ENCODE results near the gene MMP20. TPM values are rescaled to one million over a fixed set of nuclear protein-coding genes. Genes with fewer than 3 reads are reported as not detected.

Gene MMP20
- total and polyA plus RNA-seq, 2 experiments from 2014 or later: not detected

DNA sequence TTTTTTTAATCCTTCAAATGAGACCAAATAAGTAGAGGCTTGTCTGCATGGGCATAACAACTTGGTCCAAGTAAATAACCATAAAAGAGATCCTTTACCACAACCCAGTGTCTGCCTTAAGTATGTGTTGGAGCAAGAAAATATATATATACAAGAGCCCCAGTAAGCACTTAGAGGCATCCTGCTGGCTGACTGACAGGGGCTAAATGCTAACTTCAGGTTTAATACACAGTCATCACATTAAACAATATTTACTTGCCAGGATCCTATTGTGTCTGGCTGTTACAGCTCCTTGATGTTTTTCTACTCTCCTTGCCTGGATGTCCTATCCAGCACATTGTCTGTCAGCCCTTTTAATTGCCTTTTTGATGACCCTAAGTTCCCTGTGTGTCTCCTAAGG is 37.5 kb upstream of the MMP20 start:
- no peak for TF ChIP-seq ZNF331 (CRISPR knock-in tag; IDR thresholded peaks at IDR 0.05; ENCODE audit: low read depth)
- TF ChIP-seq EZH2 (IDR thresholded peaks at IDR 0.05; ENCODE audit: low read depth, unreplicated experiment): no peak
- TF ChIP-seq, protein P1, sequence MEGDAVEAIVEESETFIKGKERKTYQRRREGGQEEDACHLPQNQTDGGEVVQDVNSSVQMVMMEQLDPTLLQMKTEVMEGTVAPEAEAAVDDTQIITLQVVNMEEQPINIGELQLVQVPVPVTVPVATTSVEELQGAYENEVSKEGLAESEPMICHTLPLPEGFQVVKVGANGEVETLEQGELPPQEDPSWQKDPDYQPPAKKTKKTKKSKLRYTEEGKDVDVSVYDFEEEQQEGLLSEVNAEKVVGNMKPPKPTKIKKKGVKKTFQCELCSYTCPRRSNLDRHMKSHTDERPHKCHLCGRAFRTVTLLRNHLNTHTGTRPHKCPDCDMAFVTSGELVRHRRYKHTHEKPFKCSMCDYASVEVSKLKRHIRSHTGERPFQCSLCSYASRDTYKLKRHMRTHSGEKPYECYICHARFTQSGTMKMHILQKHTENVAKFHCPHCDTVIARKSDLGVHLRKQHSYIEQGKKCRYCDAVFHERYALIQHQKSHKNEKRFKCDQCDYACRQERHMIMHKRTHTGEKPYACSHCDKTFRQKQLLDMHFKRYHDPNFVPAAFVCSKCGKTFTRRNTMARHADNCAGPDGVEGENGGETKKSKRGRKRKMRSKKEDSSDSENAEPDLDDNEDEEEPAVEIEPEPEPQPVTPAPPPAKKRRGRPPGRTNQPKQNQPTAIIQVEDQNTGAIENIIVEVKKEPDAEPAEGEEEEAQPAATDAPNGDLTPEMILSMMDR (conservative IDR thresholded peaks at IDR 0.05; ENCODE audit: low read depth in 2 of 2): no peak
- no peak for TF ChIP-seq CREB1 (CRISPR knock-in tag; IDR thresholded peaks at IDR 0.05; ENCODE audit: low read depth)
- TF ChIP-seq, protein P2, sequence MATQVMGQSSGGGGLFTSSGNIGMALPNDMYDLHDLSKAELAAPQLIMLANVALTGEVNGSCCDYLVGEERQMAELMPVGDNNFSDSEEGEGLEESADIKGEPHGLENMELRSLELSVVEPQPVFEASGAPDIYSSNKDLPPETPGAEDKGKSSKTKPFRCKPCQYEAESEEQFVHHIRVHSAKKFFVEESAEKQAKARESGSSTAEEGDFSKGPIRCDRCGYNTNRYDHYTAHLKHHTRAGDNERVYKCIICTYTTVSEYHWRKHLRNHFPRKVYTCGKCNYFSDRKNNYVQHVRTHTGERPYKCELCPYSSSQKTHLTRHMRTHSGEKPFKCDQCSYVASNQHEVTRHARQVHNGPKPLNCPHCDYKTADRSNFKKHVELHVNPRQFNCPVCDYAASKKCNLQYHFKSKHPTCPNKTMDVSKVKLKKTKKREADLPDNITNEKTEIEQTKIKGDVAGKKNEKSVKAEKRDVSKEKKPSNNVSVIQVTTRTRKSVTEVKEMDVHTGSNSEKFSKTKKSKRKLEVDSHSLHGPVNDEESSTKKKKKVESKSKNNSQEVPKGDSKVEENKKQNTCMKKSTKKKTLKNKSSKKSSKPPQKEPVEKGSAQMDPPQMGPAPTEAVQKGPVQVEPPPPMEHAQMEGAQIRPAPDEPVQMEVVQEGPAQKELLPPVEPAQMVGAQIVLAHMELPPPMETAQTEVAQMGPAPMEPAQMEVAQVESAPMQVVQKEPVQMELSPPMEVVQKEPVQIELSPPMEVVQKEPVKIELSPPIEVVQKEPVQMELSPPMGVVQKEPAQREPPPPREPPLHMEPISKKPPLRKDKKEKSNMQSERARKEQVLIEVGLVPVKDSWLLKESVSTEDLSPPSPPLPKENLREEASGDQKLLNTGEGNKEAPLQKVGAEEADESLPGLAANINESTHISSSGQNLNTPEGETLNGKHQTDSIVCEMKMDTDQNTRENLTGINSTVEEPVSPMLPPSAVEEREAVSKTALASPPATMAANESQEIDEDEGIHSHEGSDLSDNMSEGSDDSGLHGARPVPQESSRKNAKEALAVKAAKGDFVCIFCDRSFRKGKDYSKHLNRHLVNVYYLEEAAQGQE (IDR thresholded peaks at IDR 0.05; ENCODE audit: unreplicated experiment): no peak
- TF ChIP-seq NANOG (IDR thresholded peaks at IDR 0.05; ENCODE audit: borderline replicate concordance): no peak
- TF ChIP-seq, protein P3, sequence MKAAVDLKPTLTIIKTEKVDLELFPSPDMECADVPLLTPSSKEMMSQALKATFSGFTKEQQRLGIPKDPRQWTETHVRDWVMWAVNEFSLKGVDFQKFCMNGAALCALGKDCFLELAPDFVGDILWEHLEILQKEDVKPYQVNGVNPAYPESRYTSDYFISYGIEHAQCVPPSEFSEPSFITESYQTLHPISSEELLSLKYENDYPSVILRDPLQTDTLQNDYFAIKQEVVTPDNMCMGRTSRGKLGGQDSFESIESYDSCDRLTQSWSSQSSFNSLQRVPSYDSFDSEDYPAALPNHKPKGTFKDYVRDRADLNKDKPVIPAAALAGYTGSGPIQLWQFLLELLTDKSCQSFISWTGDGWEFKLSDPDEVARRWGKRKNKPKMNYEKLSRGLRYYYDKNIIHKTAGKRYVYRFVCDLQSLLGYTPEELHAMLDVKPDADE (IDR thresholded peaks at IDR 0.05): no peak
- no peak for TF ChIP-seq POLR2AphosphoS5 (IDR thresholded peaks at IDR 0.05; ENCODE audit: low read depth)
- TF ChIP-seq, protein P4, sequence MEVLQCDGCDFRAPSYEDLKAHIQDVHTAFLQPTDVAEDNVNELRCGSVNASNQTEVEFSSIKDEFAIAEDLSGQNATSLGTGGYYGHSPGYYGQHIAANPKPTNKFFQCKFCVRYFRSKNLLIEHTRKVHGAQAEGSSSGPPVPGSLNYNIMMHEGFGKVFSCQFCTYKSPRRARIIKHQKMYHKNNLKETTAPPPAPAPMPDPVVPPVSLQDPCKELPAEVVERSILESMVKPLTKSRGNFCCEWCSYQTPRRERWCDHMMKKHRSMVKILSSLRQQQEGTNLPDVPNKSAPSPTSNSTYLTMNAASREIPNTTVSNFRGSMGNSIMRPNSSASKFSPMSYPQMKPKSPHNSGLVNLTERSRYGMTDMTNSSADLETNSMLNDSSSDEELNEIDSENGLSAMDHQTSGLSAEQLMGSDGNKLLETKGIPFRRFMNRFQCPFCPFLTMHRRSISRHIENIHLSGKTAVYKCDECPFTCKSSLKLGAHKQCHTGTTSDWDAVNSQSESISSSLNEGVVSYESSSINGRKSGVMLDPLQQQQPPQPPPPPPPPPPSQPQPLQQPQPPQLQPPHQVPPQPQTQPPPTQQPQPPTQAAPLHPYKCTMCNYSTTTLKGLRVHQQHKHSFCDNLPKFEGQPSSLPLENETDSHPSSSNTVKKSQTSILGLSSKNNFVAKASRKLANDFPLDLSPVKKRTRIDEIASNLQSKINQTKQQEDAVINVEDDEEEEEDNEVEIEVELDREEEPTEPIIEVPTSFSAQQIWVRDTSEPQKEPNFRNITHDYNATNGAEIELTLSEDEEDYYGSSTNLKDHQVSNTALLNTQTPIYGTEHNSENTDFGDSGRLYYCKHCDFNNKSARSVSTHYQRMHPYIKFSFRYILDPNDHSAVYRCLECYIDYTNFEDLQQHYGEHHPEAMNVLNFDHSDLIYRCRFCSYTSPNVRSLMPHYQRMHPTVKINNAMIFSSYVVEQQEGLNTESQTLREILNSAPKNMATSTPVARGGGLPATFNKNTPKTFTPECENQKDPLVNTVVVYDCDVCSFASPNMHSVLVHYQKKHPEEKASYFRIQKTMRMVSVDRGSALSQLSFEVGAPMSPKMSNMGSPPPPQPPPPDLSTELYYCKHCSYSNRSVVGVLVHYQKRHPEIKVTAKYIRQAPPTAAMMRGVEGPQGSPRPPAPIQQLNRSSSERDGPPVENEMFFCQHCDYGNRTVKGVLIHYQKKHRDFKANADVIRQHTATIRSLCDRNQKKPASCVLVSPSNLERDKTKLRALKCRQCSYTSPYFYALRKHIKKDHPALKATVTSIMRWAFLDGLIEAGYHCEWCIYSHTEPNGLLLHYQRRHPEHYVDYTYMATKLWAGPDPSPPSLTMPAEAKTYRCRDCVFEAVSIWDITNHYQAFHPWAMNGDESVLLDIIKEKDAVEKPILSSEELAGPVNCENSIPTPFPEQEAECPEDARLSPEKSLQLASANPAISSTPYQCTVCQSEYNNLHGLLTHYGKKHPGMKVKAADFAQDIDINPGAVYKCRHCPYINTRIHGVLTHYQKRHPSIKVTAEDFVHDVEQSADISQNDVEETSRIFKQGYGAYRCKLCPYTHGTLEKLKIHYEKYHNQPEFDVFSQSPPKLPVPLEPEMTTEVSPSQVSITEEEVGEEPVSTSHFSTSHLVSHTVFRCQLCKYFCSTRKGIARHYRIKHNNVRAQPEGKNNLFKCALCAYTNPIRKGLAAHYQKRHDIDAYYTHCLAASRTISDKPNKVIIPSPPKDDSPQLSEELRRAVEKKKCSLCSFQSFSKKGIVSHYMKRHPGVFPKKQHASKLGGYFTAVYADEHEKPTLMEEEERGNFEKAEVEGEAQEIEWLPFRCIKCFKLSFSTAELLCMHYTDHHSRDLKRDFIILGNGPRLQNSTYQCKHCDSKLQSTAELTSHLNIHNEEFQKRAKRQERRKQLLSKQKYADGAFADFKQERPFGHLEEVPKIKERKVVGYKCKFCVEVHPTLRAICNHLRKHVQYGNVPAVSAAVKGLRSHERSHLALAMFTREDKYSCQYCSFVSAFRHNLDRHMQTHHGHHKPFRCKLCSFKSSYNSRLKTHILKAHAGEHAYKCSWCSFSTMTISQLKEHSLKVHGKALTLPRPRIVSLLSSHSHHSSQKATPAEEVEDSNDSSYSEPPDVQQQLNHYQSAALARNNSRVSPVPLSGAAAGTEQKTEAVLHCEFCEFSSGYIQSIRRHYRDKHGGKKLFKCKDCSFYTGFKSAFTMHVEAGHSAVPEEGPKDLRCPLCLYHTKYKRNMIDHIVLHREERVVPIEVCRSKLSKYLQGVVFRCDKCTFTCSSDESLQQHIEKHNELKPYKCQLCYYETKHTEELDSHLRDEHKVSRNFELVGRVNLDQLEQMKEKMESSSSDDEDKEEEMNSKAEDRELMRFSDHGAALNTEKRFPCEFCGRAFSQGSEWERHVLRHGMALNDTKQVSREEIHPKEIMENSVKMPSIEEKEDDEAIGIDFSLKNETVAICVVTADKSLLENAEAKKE (CRISPR knock-in tag; IDR thresholded peaks at IDR 0.05): no peak
- TF ChIP-seq JUNB (IDR thresholded peaks at IDR 0.05; ENCODE audit: unreplicated experiment): no peak
- TF ChIP-seq STAT1 (IDR thresholded peaks at IDR 0.05; ENCODE audit: unreplicated experiment): no peak
- no peak for TF ChIP-seq EZH2phosphoT487 (IDR thresholded peaks at IDR 0.05; ENCODE audit: unreplicated experiment)
- no peak for TF ChIP-seq ZNF114 (CRISPR knock-in tag; IDR thresholded peaks at IDR 0.05)
- no peaks in the 10 kb centered on the region for H3K36me3 ChIP-seq (ENCODE audit: insufficient read depth)
- DNase-seq (ENCODE audit: low spot score) (no peak), ATAC-seq (no peak)
- no peaks in the 10 kb centered on the region for H3K4me1 ChIP-seq (ENCODE audit: insufficient read depth)
- H3K9me2 ChIP-seq (ENCODE audit: insufficient read depth): no peaks in the 10 kb centered on the region
- Mint-ChIP-seq H3K4me3 (no peak overlapping the region), H3K4me1 (peaks cover 3% of the 10 kb centered on the region; the same call in 1 of the 3 replicates), H3K27me3 (ENCODE audit: insufficient read depth, low read depth, poor library complexity) (peaks cover 2% of the 10 kb centered on the region), H3K27ac (no peak overlapping the region), H3K36me3 (ENCODE audit: low read depth) (no peaks in the 10 kb centered on the region), H3K9me3 (no peaks in the 10 kb centered on the region)
- H3K4me2 ChIP-seq: no peak overlapping the region
- no peaks in the 10 kb centered on the region for H4K20me1 ChIP-seq (replicated peaks; ENCODE audit: insufficient read depth)
- H3K27me3 ChIP-seq (ENCODE audit: insufficient read depth): no peaks in the 10 kb centered on the region
- H3K27ac ChIP-seq (ENCODE audit: low read depth): no peak overlapping the region
- no peaks in the 10 kb centered on the region for H3K79me2 ChIP-seq (replicated peaks; ENCODE audit: insufficient read depth)
- H3F3A ChIP-seq (replicated peaks; ENCODE audit: low read depth): no peaks in the 10 kb centered on the region
- no peak overlapping the region for H3K4me3 ChIP-seq
- H2AFZ ChIP-seq: no peak overlapping the region
